ENCODE results near the gene PLEK2.
"Not testable (repeated sequence)": the region's sequence is repeated elsewhere in the genome, so short reads cannot be mapped to it uniquely, and the experiment has no call there.

Gene PLEK2

GRCh38 chr14:67372833-67373232 lies 39.1 kb downstream of the PLEK2 start:
- DNase-seq: no peak
- in situ Hi-C loops (cut with MboI; ENCODE audit: low pct_unique_long_range_greater_than_20kb, low sequenced_read_pairs): no loop called here

- in situ Hi-C loops (cut with MboI; ENCODE audit: low pct_unique_long_range_greater_than_20kb, low sequenced_read_pairs): no loop called here
- DNase-seq: no peak
These were observed 40.5 kb downstream of the PLEK2 start for GRCh38 chr14:67371247-67372148.

- in situ Hi-C loops (cut with MboI; ENCODE audit: low pct_unique_long_range_greater_than_20kb, low sequenced_read_pairs): no loop called here
- no peak for DNase-seq
These were observed 41.1 kb downstream of the PLEK2 start for GRCh38 chr14:67370830-67371229.

DNA sequence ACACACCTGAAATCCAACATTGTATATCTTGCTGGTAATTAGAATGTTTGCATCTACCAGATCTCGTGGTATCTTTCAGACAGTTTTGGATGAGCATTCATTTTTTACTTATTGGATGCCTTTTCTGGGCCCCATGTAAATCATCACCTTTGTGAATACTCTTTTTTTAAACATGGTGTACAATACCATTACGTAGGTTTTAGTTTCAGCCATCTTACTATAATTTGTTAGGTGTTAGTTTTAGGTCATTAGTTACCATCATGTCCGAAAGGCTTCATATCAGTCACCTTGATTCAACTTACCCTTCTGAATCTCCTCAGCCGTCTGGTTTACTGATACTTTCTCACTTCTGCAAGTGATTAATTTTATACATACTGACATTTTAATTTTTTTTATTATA lies 46.5 kb downstream of the PLEK2 start:
- in situ Hi-C loops (cut with MboI; ENCODE audit: low pct_unique_long_range_greater_than_20kb, low sequenced_read_pairs): no loop called here
- no peak for DNase-seq

DNA sequence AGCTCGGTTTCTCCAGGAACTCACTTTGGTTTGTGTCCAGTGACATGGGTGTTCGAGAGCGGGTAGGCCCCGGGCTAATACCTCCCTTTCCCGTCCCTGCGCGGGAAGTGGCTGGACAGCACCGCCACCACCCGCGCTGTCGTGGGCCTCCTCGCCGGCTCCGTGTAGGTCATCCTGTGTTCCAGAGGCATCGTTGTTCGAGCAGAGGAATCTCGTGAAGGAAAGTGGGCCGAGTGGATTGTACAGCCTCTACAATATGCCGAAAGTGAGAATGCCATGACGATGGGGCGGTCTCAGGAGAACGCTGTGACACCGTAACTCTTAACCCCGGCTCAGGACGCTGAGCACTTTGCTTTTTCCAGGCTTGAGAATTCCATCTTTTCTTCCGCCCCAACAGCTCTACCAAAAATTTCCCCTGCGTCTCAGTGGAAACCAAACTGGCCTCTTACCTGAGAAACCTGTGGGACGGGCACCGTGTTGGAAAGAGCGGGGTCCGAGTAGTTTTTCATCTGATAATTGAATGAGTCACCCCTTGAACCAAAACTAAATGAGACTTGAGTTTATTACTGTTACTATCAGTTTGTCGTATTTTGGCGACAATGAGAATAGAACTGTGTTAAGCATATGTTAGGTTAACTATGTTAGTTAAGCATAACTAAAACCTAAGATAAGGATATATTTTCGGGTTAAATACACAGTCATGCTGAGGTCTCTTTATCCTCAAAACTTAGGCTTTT lies 51.3 kb downstream of the PLEK2 start:
- no peak for DNase-seq
- in situ Hi-C loops (cut with MboI; ENCODE audit: low pct_unique_long_range_greater_than_20kb, low sequenced_read_pairs): no loop called here

GRCh38 chr14:67359775-67360469 lies 52.0 kb downstream of the PLEK2 start, which contains the start of the genes ATP6V1D and EIF2S1:
ATP6V1D (minus strand) TSS chr14:67359804; CDS start chr14:67359698, 106 bp downstream.
EIF2S1 (plus strand) TSS chr14:67360328; CDS start chr14:67364768, 4,440 bp downstream.
- in situ Hi-C loops (cut with MboI; ENCODE audit: low pct_unique_long_range_greater_than_20kb, low sequenced_read_pairs): no loop called here
- peak; percentile 99 for DNase-seq

DNA sequence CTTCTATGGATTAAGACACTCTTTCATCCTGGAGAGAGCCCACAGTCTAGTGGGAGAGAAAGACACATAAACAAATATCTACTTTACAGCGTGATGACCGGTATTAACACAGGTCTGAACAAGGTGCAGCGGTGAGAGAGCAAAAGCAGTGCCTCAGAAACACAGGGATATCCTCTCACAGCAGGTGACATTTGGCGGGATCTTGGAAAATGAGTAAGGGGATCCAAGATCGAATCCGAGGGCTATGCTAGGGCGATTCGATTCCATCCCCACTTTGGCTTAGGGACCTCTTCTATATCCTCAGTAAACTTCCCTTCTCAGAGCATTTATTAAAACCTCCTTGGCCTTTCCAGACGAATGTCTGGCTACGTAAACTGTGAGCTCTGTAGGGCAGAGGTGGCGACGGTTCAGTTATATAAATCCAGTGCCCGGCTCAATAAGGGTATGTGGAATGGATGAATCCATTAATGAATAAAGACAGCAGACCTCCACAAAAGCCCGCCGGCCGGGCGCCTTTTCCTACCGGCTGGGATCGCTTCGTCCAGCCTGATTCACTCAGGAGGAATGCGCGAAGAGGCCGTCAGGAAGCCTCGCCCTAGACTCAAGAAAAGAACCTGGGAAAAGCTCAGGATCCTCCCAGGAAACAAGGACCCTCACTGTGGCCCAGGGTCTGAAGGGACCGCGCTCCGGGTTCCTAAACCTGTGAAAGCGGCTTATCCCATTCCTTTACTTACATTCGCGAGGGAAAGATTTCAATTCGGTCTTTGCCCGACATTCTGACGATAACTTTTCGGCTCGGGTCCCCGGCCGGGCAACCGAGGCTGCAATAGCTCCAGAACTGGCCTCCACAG lies 52.8 kb downstream of the PLEK2 start:
- DNase-seq: peak; percentile 18
- in situ Hi-C loops (cut with MboI; ENCODE audit: low pct_unique_long_range_greater_than_20kb, low sequenced_read_pairs): no loop called here

- in situ Hi-C loops (cut with MboI; ENCODE audit: low pct_unique_long_range_greater_than_20kb, low sequenced_read_pairs): no loop called here
- no peak for DNase-seq
These were observed 54.0 kb downstream of the PLEK2 start for GRCh38 chr14:67357969-67358354.

DNA sequence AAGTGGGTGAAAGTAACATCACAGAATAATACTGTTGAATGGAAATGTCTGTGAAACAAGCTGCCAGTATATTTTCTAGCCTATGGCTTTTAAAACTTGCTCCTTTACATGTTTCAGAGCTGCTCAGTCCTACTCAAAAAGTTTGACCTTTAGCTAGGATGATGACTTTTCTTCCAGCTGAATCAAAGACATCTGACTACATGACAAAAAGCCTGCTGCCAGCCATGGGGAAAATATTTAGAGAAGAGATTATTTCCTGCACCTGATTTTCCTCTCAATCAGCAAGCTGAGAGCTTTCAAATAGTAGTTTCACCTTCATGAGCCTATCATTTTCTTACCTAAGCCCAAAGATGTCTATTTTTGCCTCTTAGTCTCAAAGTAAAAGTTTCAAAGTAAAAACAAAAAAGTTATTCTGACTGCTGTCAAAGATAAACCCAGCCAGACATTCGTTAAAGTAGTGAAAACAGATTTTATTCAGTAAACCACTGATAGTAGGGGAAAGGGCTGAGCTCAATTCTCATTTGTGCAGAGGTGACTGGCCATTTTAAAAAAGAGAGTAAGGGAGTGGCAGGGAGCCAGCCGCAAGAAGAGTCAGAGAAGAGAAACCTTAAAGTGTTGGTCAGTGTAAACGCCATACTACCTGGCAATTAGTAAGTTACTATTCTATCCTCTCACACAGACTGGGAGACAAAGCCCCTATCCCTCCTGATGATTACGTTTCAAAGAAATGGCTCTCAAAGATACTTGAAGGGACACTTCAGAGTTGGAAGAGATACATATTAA lies 54.6 kb downstream of the PLEK2 start:
- no peak for DNase-seq
- in situ Hi-C loops (cut with MboI; ENCODE audit: low pct_unique_long_range_greater_than_20kb, low sequenced_read_pairs): no loop called here

DNA sequence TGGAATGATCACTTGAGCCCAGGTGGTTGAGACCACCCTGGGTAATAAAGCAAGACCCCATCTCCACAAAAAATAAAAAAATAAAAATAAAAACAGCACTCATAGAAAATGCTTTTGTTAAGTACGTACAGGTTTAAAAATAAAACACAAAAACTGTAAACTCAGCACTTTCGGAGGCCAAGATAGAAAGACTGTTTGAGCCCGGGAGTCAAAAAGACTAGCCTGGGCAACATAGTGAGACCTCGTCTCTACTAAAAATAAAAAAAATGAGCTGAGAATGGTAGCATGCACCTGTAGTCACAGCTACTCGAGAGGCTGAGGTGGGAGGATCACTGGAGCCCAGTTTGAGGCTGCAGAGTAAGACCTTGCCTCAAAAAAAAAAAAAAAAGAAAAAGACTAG lies 59.9 kb downstream of the PLEK2 start:
- DNase-seq: no peak
- in situ Hi-C loops (cut with MboI; ENCODE audit: low pct_unique_long_range_greater_than_20kb, low sequenced_read_pairs): no loop called here

DNA sequence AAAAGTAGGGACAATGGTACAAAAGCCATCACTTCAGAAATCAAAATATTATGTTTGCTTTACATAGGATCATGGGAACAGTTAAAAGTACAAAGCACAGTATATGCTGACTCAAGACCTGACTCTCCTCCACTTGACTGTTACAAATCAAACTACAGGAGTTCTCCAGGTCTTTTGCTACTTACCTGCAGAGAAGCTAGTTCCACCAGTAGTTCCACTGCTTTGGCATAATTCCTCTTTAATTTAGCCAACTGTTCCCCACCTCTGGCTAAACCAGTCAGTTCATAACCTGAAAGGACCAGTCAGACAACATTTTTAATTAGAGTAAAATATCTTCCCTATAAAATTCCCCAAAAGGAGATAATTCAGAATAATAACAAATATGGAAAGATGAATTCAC lies 66.4 kb downstream of the PLEK2 start:
- DNase-seq: no peak
- in situ Hi-C loops (cut with MboI; ENCODE audit: low pct_unique_long_range_greater_than_20kb, low sequenced_read_pairs): no loop called here

GRCh38 chr14:67343601-67344230 lies 68.2 kb downstream of the PLEK2 start:
- no peak for DNase-seq

DNA sequence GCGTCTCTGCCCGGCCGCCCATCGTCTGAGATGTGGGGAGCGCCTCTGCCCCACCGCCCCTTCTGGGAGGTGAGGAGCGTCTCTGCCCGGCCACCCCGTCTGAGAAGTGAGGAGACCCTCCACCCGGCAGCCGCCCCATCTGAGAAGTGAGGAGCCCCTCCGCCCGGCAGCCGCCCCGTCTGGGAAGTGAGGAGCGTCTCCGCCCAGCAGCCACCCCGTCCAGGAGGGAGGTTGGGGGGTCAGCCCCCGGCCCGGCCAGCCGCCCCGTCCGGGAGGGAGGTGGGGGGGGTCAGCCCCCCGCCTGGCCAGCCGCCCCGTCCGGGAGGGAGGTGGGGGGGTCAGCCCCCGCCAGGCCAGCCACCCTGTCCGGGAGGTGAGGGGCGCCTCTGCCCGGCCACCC lies 70.7 kb downstream of the PLEK2 start:
- in situ Hi-C loops (cut with MboI; ENCODE audit: low pct_unique_long_range_greater_than_20kb, low sequenced_read_pairs): not testable (repeated sequence)

More at GRCh38 chr14:67343601-67344230, 68.2 kb downstream of the PLEK2 start:
- in situ Hi-C loops (cut with MboI; ENCODE audit: low pct_unique_long_range_greater_than_20kb, low sequenced_read_pairs): no loop called here

More for the DNA sequence above, 70.7 kb downstream of the PLEK2 start:
- not testable (repeated sequence) for DNase-seq
